Ishikawa (cell line): Measurements from ENCODE around the gene CREBL2.
A peak's percentile ranks its signal among the peaks of the same experiment; 100 is the strongest.

Experiments used
- CEBPB ChIP-seq: IDR thresholded peaks from 2 replicates; pipeline ENCODE4 v1.6.1; 2012
- CREB1 ChIP-seq: IDR thresholded peaks from 2 replicates; pipeline ENCODE4 v1.6.1; 2012; ENCODE audit warnings: low read depth
- EGR1 ChIP-seq: IDR thresholded peaks from 2 replicates; pipeline ENCODE4 v1.6.1; 2012
- EP300 ChIP-seq: IDR thresholded peaks from 2 replicates; pipeline ENCODE4 v1.6.1; 2012; ENCODE audit warnings: borderline replicate concordance
- FOXM1 ChIP-seq: IDR thresholded peaks from 2 replicates; pipeline ENCODE4 v1.6.1; 2012; ENCODE audit warnings: low read depth, borderline replicate concordance
- MAX ChIP-seq: IDR thresholded peaks from 2 replicates; pipeline ENCODE4 v1.6.1; 2012
- NFIC ChIP-seq: IDR thresholded peaks from 2 replicates; pipeline ENCODE4 v1.6.1; 2012
- RAD21 ChIP-seq: IDR thresholded peaks from 2 replicates; pipeline ENCODE4 v1.6.1; 2012; ENCODE audit warnings: low read depth
- REST ChIP-seq: IDR thresholded peaks from 2 replicates; pipeline ENCODE4 v1.6.1; 2012; ENCODE audit warnings: low read depth, mild to moderate bottlenecking
- TAF1 ChIP-seq: IDR thresholded peaks from 2 replicates; pipeline ENCODE4 v1.6.1; 2012; ENCODE audit warnings: low read depth, mild to moderate bottlenecking
- TCF12 ChIP-seq: IDR thresholded peaks from 2 replicates; pipeline ENCODE4 v1.6.1; 2012; ENCODE audit warnings: low read depth
- TEAD4 ChIP-seq: IDR thresholded peaks from 2 replicates; pipeline ENCODE4 v1.6.1; 2012
- USF1 ChIP-seq: IDR thresholded peaks from 2 replicates; pipeline ENCODE4 v1.6.1; 2012
- YY1 ChIP-seq: IDR thresholded peaks from 2 replicates; pipeline ENCODE4 v1.6.1; 2012; ENCODE audit warnings: low read depth
- ZBTB7A ChIP-seq: IDR thresholded peaks from 2 replicates; pipeline ENCODE4 v1.6.1; 2012; ENCODE audit warnings: low read depth

The CREBL2 gene

GRCh38 chr12:12645485-12645884, 33.8 kb downstream of the CREBL2 start:
- TF ChIP-seq CREB1 (no peak), RAD21 (peak; percentile 40; the same call in 1 of the 2 replicates)

- TF ChIP-seq MAX, result no peak
- no peak for TF ChIP-seq ZBTB7A
- no peak for TF ChIP-seq TCF12
- no peak for TF ChIP-seq FOXM1
- TF ChIP-seq NFIC, result no peak
- TF ChIP-seq EGR1, result no peak
- TF ChIP-seq TAF1, result no peak
- TF ChIP-seq CEBPB, result no peak
- no peak for TF ChIP-seq EP300
- TF ChIP-seq TEAD4, result no peak
- no peak for TF ChIP-seq RAD21
- no peak for TF ChIP-seq REST
- TF ChIP-seq CREB1, result no peak
- TF ChIP-seq YY1, result no peak
These were observed 34.9 kb downstream of the CREBL2 start for GRCh38 chr12:12646483-12647072.

- no peak for TF ChIP-seq CREB1
These were observed 36.6 kb downstream of the CREBL2 start for GRCh38 chr12:12648284-12648683.

- TF ChIP-seq NFIC (no peak), USF1 (no peak), RAD21 (no peak), CREB1 (no peak), EGR1 (no peak), CEBPB (no peak), ZBTB7A (no peak), TCF12 (no peak), MAX (no peak), TAF1 (no peak), REST (no peak), YY1 (no peak), FOXM1 (no peak), TEAD4 (no peak), EP300 (no peak)
These were observed 37.4 kb downstream of the CREBL2 start for GRCh38 chr12:12648951-12649650.

- TF ChIP-seq MAX (no peak), TEAD4 (no peak)
These were observed 40.1 kb downstream of the CREBL2 start for GRCh38 chr12:12651752-12652151.

- TF ChIP-seq RAD21 (no peak), CEBPB (no peak), TAF1 (no peak), YY1 (no peak), ZBTB7A (no peak), MAX (no peak), NFIC (no peak), TCF12 (no peak), EP300 (no peak), EGR1 (no peak), REST (no peak), FOXM1 (no peak), USF1 (no peak), CREB1 (no peak), TEAD4 (no peak)
These were observed 42.2 kb downstream of the CREBL2 start for GRCh38 chr12:12653922-12654321.
